Liver (tissue), 9 donors: ENCODE results near the gene SLC2A1. TPM values are rescaled to one million over a fixed set of nuclear protein-coding genes. Genes with fewer than 3 reads are reported as not detected.

Experiments used
- DNase-seq: peaks from one replicate; pipeline ENCODE4 v3.0.0-alpha.2; 2017; ENCODE audit warnings: low spot score
- H3K27ac ChIP-seq, 2 donors: one replicate each; pipeline ENCODE4 v1.7.0; 2013; ENCODE audit warnings: inconsistent platforms in 2 of 2, low read length in 2 of 2, control low read depth in 1 of 2, low read depth in 1 of 2, mild to moderate bottlenecking in 1 of 2
- H3K27me3 ChIP-seq, 4 donors: one replicate each; pipeline versions ENCODE4 v1.6.1 to v1.7.0; 2013; ENCODE audit warnings: low read length in 3 of 4, inconsistent platforms in 1 of 4, mild to moderate bottlenecking in 1 of 4, moderate library complexity in 1 of 4; ENCODE audit not compliant: control insufficient read depth in 4 of 4, insufficient read depth in 4 of 4
- H3K36me3 ChIP-seq, 4 donors: one replicate each; pipeline versions ENCODE4 v1.6.1 to v1.7.0; 2013; ENCODE audit warnings: low read length in 3 of 4, mild to moderate bottlenecking in 3 of 4, low read depth in 1 of 4, moderate library complexity in 1 of 4; ENCODE audit not compliant: control insufficient read depth in 4 of 4, insufficient read depth in 3 of 4
- H3K4me1 ChIP-seq, 4 donors: one replicate each; pipeline versions ENCODE4 v1.6.1 to v1.7.0; 2013; ENCODE audit warnings: low read length in 3 of 4, mild to moderate bottlenecking in 3 of 4, moderate library complexity in 1 of 4; ENCODE audit not compliant: control insufficient read depth in 4 of 4, insufficient read depth in 4 of 4
- H3K4me3 ChIP-seq, 3 donors: one replicate each; pipeline versions ENCODE4 v1.6.1 to v1.7.0; 2013; ENCODE audit warnings: low read length in 3 of 3, control low read depth in 1 of 3, low read depth in 1 of 3, mild to moderate bottlenecking in 1 of 3
- H3K9ac ChIP-seq, 2 donors: one replicate each; pipeline ENCODE4 v1.7.0; 2013; ENCODE audit warnings: low read length in 2 of 2, mild to moderate bottlenecking in 2 of 2, moderate library complexity in 2 of 2, control low read depth in 1 of 2, low read depth in 1 of 2
- H3K9me3 ChIP-seq, 4 donors: one replicate each; pipeline versions ENCODE4 v1.6.1 to v1.7.0; 2013; ENCODE audit warnings: low read length in 3 of 4; ENCODE audit not compliant: control insufficient read depth in 4 of 4
- ATF3 ChIP-seq: IDR thresholded peaks from 2 replicates; pipeline ENCODE4 v1.6.1; 2016; ENCODE audit warnings: antibody characterized with exemption
- CTCF ChIP-seq: fragments of 150-350 bp; IDR thresholded peaks from 2 replicates; pipeline ENCODE4 v1.5.1; 2017; ENCODE audit warnings: improper control_type of control experiment, low read depth, low read length; ENCODE audit not compliant: missing input control
- EGR1 ChIP-seq, 2 donors: IDR thresholded peaks; 2 replicates each; pipeline ENCODE4 v1.6.1; 2016 to 2018; ENCODE audit warnings: antibody characterized with exemption in 2 of 2, low read depth in 2 of 2
- FOXA1 ChIP-seq: IDR thresholded peaks from 2 replicates; pipeline ENCODE4 v1.6.1; 2016; ENCODE audit warnings: antibody characterized with exemption
- GABPA ChIP-seq, 2 donors: IDR thresholded peaks in 1 of 2; conservative IDR thresholded peaks in 1 of 2; 2 replicates each; pipeline ENCODE4 v1.6.1; 2016; ENCODE audit warnings: antibody characterized with exemption in 2 of 2, mild to moderate bottlenecking in 1 of 2, moderate library complexity in 1 of 2
- HNF4A ChIP-seq, 2 donors: conservative IDR thresholded peaks; 2 replicates each; pipeline ENCODE4 v1.6.1; 2016; ENCODE audit warnings: antibody characterized with exemption in 2 of 2, mild to moderate bottlenecking in 2 of 2
- HNF4G ChIP-seq: IDR thresholded peaks from 2 replicates; pipeline ENCODE4 v1.6.1; 2016; ENCODE audit warnings: antibody characterized with exemption
- JUND ChIP-seq, 2 donors: IDR thresholded peaks; 2 replicates each; pipeline ENCODE4 v1.6.1; 2016; ENCODE audit warnings: antibody characterized with exemption in 2 of 2
- MAX ChIP-seq: IDR thresholded peaks from 2 replicates; pipeline ENCODE4 v1.6.1; 2016; ENCODE audit warnings: antibody characterized with exemption
- NR2F2 ChIP-seq: IDR thresholded peaks from 2 replicates; pipeline ENCODE4 v1.6.1; 2016; ENCODE audit warnings: antibody characterized with exemption
- RAD21 ChIP-seq, 2 donors: IDR thresholded peaks; 2 replicates each; pipeline ENCODE4 v1.6.1; 2016; ENCODE audit warnings: antibody characterized with exemption in 2 of 2, mild to moderate bottlenecking in 2 of 2
- REST ChIP-seq: IDR thresholded peaks from 2 replicates; pipeline ENCODE4 v1.6.1; 2016; ENCODE audit warnings: antibody characterized with exemption, mild to moderate bottlenecking
- RXRA ChIP-seq, 2 donors: IDR thresholded peaks; 2 replicates each; pipeline ENCODE4 v1.6.1; 2017 to 2018; ENCODE audit warnings: antibody characterized with exemption in 2 of 2, mild to moderate bottlenecking in 1 of 2
- SP1 ChIP-seq: IDR thresholded peaks from 2 replicates; pipeline ENCODE4 v1.6.1; 2018; ENCODE audit warnings: antibody characterized with exemption, mild to moderate bottlenecking
- TAF1 ChIP-seq: conservative IDR thresholded peaks from 2 replicates; pipeline ENCODE4 v1.6.1; 2016; ENCODE audit warnings: antibody characterized with exemption, mild to moderate bottlenecking
- WGBS: extraction: QIAGEN DNeasy Blood & Tissue Kit; methylation state at CpG from one replicate; pipeline ENCODE4 v1.1.7; 2013; 5-methylcytosine and 5-hydroxymethylcytosine counted together
- polyA plus RNA-seq, 2 donors: library from polyadenylated mRNA; stranded (reverse) in 1 of 2; unstranded in 1 of 2; fragments of 200-250 nt in 1 of 2; fragments of >200 nt in 1 of 2; fragmentation: Nextera tagmentation in 1 of 2; extraction: Ambion mirVana in 1 of 2; gene quantifications; one replicate each; pipeline versions ENCODE4 v1.2.1 to v1.2.3, GENCODE V29; 2013 to 2015
- total RNA-seq, 2 donors: library from RNA; depleted of rRNA; stranded (reverse); fragments of >200 nt; gene quantifications; one replicate each; pipeline ENCODE4 v1.2.3, GENCODE V29; 2014
- donor health status: healthy.
- donor health status: healthy.
- donor health status: healthy.
- donor health status: healthy.
- donor health status: healthy.

SLC2A1 gene
- total and polyA plus RNA-seq, 4 donors, result 1.1 to 675 (median 3.0) TPM

- H3K27me3 ChIP-seq, result no peaks in the 10 kb centered on the region
- TF ChIP-seq ATF3 (no peak), RAD21 (IDR thresholded peaks at IDR 0.05) (no peak), FOXA1 (no peak), EGR1 (IDR thresholded peaks at IDR 0.05; ENCODE audit: low read depth in 2 of 2) (no peak), TAF1 (no peak)
- peaks cover 0 to 18% (median 6%) of the 10 kb centered on the region in 4 donors for H3K4me1 ChIP-seq
- H3K9ac ChIP-seq, result no peak overlapping the region
- no peaks in the 10 kb centered on the region for H3K9me3 ChIP-seq
- DNase-seq, result peak; percentile 46
- WGBS, result 88% methylated on average over 16 of the region's 16 CpGs
- no peak overlapping the region for H3K4me3 ChIP-seq
- H3K36me3 ChIP-seq, result no peaks in the 10 kb centered on the region
- no peak overlapping the region for H3K27ac ChIP-seq
Measured at GRCh38 chr1:42955311-42956063, 3.2 kb downstream of the SLC2A1 start.

GRCh38 chr1:42953182-42954180 lies 5.2 kb downstream of the SLC2A1 start:
- TF ChIP-seq EGR1 (IDR thresholded peaks at IDR 0.05; ENCODE audit: low read depth in 2 of 2) (no peak), RXRA (IDR thresholded peaks at IDR 0.05) (no peak), REST (no peak), HNF4G (no peak), SP1 (no peak), MAX (no peak), GABPA (IDR thresholded peaks at IDR 0.05 in 1 of 2, conservative IDR thresholded peaks at IDR 0.05 in 1 of 2) (no peak), RAD21 (IDR thresholded peaks at IDR 0.05) (no peak), CTCF (no peak), TAF1 (no peak), NR2F2 (no peak), JUND (IDR thresholded peaks at IDR 0.05) (no peak), HNF4A (conservative IDR thresholded peaks at IDR 0.05) (no peak)
- Histone ChIP-seq H3K4me1 (peaks cover 2 to 14% (median 7%) of the 10 kb centered on the region in 4 donors), H3K9me3 (no peaks in the 10 kb centered on the region), H3K4me3 (no peak overlapping the region), H3K27ac (no peak overlapping the region), H3K27me3 (no peaks in the 10 kb centered on the region), H3K9ac (no peak overlapping the region), H3K36me3 (no peaks in the 10 kb centered on the region)
- DNase-seq, result peak; percentile 59
- 91% methylated on average over 13 of the region's 13 CpGs for WGBS
